Measurements from ENCODE around the gene MFSD11. TPM values are rescaled to one million over a fixed set of nuclear protein-coding genes. Genes with fewer than 3 reads are reported as not detected.
"Not testable (repeated sequence)": the region's sequence is repeated elsewhere in the genome, so short reads cannot be mapped to it uniquely, and the experiment has no call there.

Gene MFSD11
- total RNA-seq, 2 donors from 2014 or later = 49.7 to 52.3 TPM

DNA sequence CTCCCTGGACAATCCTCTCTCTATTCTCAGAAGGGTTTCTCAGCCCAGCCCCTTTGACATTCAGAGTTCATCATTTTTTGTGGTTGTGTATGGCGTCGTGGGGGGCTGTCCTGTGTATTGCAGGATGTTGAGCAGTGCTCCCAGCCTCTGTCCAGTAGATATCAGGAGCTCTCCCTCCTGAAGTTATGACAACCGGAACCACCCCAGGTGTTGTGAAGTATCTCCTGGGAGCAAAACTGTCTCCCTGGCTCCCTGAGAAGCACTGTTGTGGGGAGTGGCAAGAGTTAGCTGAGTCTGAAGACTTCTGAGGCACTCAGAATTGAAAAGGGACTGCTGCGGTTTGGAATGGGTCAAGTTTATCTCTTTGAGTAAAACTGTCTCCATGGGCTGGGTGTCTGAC is 74.3 kb downstream of the MFSD11 start:
- H3K9me3 ChIP-seq = no peaks in the 10 kb centered on the region
- DNase-seq (ENCODE audit: low spot score) (no peak), ATAC-seq (ENCODE audit: insufficient number of reproducible peaks, low FRiP score, low read depth) (no peak)
- H3K27ac ChIP-seq = no peak overlapping the region
- no peaks in the 10 kb centered on the region for H3K4me1 ChIP-seq (ENCODE audit: control insufficient read depth in 1 of 2, low read depth in 2 of 2)
- no peaks in the 10 kb centered on the region for H3K36me3 ChIP-seq
- H3K27me3 ChIP-seq (replicated peaks; ENCODE audit: insufficient read depth) = no peaks in the 10 kb centered on the region
- TF ChIP-seq, protein P1, sequence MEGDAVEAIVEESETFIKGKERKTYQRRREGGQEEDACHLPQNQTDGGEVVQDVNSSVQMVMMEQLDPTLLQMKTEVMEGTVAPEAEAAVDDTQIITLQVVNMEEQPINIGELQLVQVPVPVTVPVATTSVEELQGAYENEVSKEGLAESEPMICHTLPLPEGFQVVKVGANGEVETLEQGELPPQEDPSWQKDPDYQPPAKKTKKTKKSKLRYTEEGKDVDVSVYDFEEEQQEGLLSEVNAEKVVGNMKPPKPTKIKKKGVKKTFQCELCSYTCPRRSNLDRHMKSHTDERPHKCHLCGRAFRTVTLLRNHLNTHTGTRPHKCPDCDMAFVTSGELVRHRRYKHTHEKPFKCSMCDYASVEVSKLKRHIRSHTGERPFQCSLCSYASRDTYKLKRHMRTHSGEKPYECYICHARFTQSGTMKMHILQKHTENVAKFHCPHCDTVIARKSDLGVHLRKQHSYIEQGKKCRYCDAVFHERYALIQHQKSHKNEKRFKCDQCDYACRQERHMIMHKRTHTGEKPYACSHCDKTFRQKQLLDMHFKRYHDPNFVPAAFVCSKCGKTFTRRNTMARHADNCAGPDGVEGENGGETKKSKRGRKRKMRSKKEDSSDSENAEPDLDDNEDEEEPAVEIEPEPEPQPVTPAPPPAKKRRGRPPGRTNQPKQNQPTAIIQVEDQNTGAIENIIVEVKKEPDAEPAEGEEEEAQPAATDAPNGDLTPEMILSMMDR (IDR thresholded peaks at IDR 0.05) = no peak
- no peak overlapping the region for H3K4me3 ChIP-seq

DNA sequence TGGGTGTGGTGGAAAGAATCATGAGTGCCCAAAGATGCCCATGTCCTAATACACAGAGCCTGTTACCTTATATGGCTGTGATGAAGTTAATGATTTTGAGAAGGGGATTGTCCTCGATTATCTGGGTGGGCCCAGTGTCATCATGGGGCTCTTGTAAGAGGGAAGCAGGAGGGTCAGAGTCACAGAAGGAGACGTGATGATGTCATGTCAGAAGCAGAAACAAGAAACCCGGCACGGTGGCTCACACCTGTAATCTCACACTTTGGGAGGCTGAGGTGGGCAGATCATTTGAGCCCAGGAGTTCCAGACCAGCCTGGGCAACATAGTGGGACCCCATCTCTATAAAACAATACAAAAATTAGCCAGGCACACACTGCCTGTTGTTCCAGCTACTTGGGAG is 75.0 kb downstream of the MFSD11 start:
- ATAC-seq (ENCODE audit: insufficient number of reproducible peaks, low FRiP score, low read depth) = no peak

DNA sequence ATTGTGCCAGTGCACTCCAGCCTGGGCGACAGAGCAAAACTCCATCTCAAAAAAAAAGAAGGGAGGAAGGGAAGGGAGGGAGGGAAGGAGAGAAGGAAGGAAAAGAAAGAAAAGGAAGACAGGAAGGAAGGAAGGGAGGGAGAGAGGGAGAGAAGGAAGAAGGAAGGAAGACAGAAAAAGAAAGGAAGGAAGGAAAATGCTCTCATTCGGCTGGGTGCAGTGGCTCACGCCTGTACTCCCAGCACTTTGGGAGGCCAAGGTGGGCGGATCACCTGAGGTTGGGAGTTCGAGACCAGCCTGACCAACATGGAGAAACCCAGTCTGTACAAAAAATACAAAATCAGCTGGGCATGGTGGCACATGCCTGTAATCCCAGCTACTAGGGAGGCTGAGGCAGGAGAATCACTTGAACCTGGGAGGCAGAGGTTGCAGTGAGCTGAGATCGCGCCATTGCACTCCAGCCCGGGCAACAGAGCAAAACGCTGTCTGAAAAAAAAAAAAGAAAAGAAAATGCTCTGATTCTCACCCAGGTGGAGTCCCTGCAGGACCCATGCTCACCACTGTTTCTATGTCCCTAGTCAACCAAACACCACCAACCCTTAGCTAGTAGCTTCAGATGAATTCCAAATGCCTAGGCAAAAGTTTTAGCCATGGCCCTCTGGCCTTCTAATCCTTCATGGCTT is 78.1 kb downstream of the MFSD11 start:
- not testable (repeated sequence) for DNase-seq (ENCODE audit: low spot score); H3K27me3 ChIP-seq (replicated peaks; ENCODE audit: insufficient read depth); H3K4me1 ChIP-seq (ENCODE audit: control insufficient read depth in 1 of 2, low read depth in 2 of 2); H3K36me3 ChIP-seq; H3K4me3 ChIP-seq; ATAC-seq (ENCODE audit: insufficient number of reproducible peaks, low FRiP score, low read depth); H3K27ac ChIP-seq; H3K9me3 ChIP-seq

More for the DNA sequence above, 75.0 kb downstream of the MFSD11 start:
- Histone ChIP-seq H3K27ac (no peak overlapping the region), H3K4me3 (no peak overlapping the region), H3K9me3 (no peaks in the 10 kb centered on the region), H3K27me3 (replicated peaks; ENCODE audit: insufficient read depth) (no peaks in the 10 kb centered on the region), H3K4me1 (ENCODE audit: control insufficient read depth in 1 of 2, low read depth in 2 of 2) (no peaks in the 10 kb centered on the region), H3K36me3 (no peaks in the 10 kb centered on the region)
- no peak for DNase-seq (ENCODE audit: low spot score)
- TF ChIP-seq, protein P1 (IDR thresholded peaks at IDR 0.05) = no peak

- Histone ChIP-seq H3K4me3 (no peak overlapping the region), H3K27me3 (replicated peaks; ENCODE audit: insufficient read depth) (no peaks in the 10 kb centered on the region), H3K9me3 (no peaks in the 10 kb centered on the region), H3K4me1 (ENCODE audit: control insufficient read depth in 1 of 2, low read depth in 2 of 2) (no peaks in the 10 kb centered on the region), H3K27ac (no peak overlapping the region), H3K36me3 (no peaks in the 10 kb centered on the region)
- DNase-seq (ENCODE audit: low spot score) (no peak), ATAC-seq (ENCODE audit: insufficient number of reproducible peaks, low FRiP score, low read depth) (no peak)
- TF ChIP-seq, protein P1 (IDR thresholded peaks at IDR 0.05) = no peak
Observed at GRCh38 chr17:76816590-76817135, 78.7 kb downstream of the MFSD11 start.

DNA sequence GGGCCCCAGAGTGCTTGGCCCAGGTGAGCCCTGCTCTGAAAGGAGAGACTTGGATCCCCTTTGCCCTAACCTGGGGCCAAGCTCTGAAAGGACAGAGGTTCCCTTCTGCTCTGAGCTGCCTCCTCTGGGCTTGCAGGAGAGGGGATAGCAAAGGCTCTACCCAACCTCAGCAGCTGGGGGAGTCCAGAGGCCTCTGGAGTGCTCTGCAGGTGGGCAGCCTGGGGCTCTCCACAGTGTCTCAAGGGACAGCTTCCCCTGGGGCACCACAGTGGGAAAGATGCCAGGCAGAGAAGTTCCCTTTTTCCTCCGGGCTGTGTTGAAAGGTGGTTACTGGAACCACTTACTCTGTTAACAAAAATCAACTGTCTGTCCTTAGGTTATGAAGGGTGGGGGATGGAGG is 82.1 kb downstream of the MFSD11 start:
- TF ChIP-seq, protein P1 (IDR thresholded peaks at IDR 0.05) = no peak
- H3K4me1 ChIP-seq (ENCODE audit: control insufficient read depth in 1 of 2, low read depth in 2 of 2) = no peaks in the 10 kb centered on the region
- no peak for ATAC-seq (ENCODE audit: insufficient number of reproducible peaks, low FRiP score, low read depth)
- H3K36me3 ChIP-seq = no peaks in the 10 kb centered on the region
- DNase-seq (ENCODE audit: low spot score) = no peak
- no peaks in the 10 kb centered on the region for H3K9me3 ChIP-seq
- H3K4me3 ChIP-seq = no peak overlapping the region
- H3K27me3 ChIP-seq (replicated peaks; ENCODE audit: insufficient read depth) = no peaks in the 10 kb centered on the region
- H3K27ac ChIP-seq = no peak overlapping the region

Measured in thoracic aorta (tissue), 2 donors.